Hypothalamus (tissue), 51 donors: Measurements from ENCODE around the gene DEPDC1B.
"Not testable (repeated sequence)": the region's sequence is repeated elsewhere in the genome, so short reads cannot be mapped to it uniquely, and the experiment has no call there.

Source experiments
- DNase-seq, 51 donors: peaks; one replicate each; lab custom pipeline; 2025; lab: John Stamatoyannopoulos, UW

DEPDC1B gene

GRCh38 chr5:60594715-60595477, 105.1 kb downstream of the DEPDC1B start:
- no peak for DNase-seq

GRCh38 chr5:60590172-60590571, 109.8 kb downstream of the DEPDC1B start:
- no peak for DNase-seq

- not testable (repeated sequence) for DNase-seq
Measured at GRCh38 chr5:60587312-60587711, 112.7 kb downstream of the DEPDC1B start.

GRCh38 chr5:60586307-60586901, 113.6 kb downstream of the DEPDC1B start:
- peak in 1 of 51 donors; percentile 1 for DNase-seq

GRCh38 chr5:60585618-60586017, 114.3 kb downstream of the DEPDC1B start:
- no peak for DNase-seq

- no peak for DNase-seq
Measured at GRCh38 chr5:60584304-60584703, 115.7 kb downstream of the DEPDC1B start.

- no peak for DNase-seq
Measured at GRCh38 chr5:60583616-60584015, 116.3 kb downstream of the DEPDC1B start.

GRCh38 chr5:60578315-60578714, 121.7 kb downstream of the DEPDC1B start:
- no peak for DNase-seq

- no peak for DNase-seq
Measured at GRCh38 chr5:60577116-60577515, 122.8 kb downstream of the DEPDC1B start.

GRCh38 chr5:60576425-60576824, 123.5 kb downstream of the DEPDC1B start:
- no peak for DNase-seq

GRCh38 chr5:60568646-60569045, 131.3 kb downstream of the DEPDC1B start:
- DNase-seq, result no peak

- DNase-seq, result no peak
Measured at GRCh38 chr5:60563696-60564324, 136.2 kb downstream of the DEPDC1B start.

GRCh38 chr5:60553291-60553690, 146.7 kb downstream of the DEPDC1B start:
- not testable (repeated sequence) for DNase-seq

- no peak for DNase-seq
Measured at GRCh38 chr5:60551829-60552228, 148.1 kb downstream of the DEPDC1B start.

GRCh38 chr5:60551250-60551649, 148.7 kb downstream of the DEPDC1B start:
- DNase-seq, result no peak

GRCh38 chr5:60550311-60550710, 149.7 kb downstream of the DEPDC1B start:
- no peak for DNase-seq

GRCh38 chr5:60549841-60550240, 150.1 kb downstream of the DEPDC1B start:
- no peak for DNase-seq
